Measurements from ENCODE around the gene CWC27.

CWC27 gene, protein sequence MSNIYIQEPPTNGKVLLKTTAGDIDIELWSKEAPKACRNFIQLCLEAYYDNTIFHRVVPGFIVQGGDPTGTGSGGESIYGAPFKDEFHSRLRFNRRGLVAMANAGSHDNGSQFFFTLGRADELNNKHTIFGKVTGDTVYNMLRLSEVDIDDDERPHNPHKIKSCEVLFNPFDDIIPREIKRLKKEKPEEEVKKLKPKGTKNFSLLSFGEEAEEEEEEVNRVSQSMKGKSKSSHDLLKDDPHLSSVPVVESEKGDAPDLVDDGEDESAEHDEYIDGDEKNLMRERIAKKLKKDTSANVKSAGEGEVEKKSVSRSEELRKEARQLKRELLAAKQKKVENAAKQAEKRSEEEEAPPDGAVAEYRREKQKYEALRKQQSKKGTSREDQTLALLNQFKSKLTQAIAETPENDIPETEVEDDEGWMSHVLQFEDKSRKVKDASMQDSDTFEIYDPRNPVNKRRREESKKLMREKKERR

DNA sequence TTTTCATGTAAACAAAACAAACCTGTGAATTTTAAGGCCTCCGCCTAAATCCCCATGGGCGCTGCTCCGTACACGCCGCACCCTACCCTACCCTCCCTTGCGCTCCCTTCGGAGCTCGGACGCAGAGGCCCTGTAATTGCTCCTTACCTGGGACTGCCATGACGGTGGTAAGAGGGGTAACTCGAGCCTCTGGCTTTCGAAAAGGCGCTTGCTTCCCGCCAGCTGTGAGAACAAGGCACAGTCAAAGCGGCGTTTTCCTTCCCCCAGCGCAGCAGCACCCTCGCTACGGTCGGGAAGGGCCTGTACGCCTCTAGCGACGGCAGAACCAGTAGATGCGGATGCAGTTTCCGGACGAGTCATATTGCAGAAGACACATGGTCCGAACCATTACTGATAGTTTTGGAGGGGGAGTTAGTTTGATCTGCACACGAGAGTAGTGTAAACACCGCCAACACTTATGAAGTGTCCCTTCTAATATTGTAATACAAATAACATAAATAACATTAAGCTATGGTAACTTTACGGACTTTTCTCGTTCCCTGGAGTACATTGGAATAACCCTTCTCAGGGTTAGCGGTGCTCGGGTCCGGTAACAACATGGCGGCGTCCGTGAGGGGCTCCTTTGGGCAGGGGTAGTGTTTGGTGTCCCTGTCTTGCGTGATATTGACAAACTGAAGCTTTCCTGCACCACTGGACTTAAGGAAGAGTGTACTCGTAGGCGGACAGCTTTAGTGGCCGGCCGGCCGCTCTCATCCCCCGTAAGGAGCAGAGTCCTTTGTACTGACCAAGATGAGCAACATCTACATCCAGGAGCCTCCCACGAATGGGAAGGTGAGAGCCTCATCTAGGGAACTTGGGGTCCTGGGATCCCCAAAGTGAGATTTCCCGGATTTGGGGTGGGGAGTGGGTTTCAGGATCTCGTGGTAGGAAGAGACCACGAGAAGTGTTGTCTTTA is at the start of gene CWC27, which contains the start of gene SREK1IP1:
Gene CWC27, plus strand, starts transcription at position 573 of the 955 bp plus-strand sequence. Its CDS starts 217 bp downstream, at position 790.
Gene SREK1IP1, minus strand, starts transcription at position 334 of the 955 bp plus-strand sequence. Its CDS starts 174 bp downstream, at position 160.
- TF ChIP-seq GATA3 (IDR thresholded peaks at IDR 0.05; ENCODE audit: low read depth, low read length) (no peak), GATA2 (IDR thresholded peaks at IDR 0.05; ENCODE audit: low read depth, low read length) (no peak)

GRCh38 chr5:64722588-64722987 is 46.1 kb upstream of the CWC27 start:
- no peak for TF ChIP-seq GATA3 (IDR thresholded peaks at IDR 0.05; ENCODE audit: low read depth, low read length)
- no peak for TF ChIP-seq GATA2 (IDR thresholded peaks at IDR 0.05; ENCODE audit: low read depth, low read length)

DNA sequence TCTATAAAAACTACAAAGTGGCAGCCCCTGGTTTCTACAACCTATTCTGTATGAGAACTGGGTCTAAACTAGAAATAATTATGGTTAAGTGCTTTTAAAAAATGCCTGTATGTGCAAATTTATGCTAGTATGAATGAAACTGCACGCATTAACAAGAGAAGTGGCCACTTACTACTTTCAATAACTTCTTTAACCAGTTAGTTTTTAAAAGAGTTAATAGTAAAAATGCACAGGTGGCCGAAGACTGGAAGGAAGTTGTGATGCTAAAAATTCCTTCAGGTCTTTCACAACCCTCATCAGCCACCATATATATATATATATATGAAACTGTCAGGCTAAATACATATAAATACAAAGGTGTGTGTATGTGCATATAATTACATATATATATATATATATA is 41.6 kb upstream of the CWC27 start:
- TF ChIP-seq GATA2 (IDR thresholded peaks at IDR 0.05; ENCODE audit: low read depth, low read length): no peak
- TF ChIP-seq GATA3 (IDR thresholded peaks at IDR 0.05; ENCODE audit: low read depth, low read length): no peak

- TF ChIP-seq GATA3 (IDR thresholded peaks at IDR 0.05; ENCODE audit: low read depth, low read length) (no peak), GATA2 (IDR thresholded peaks at IDR 0.05; ENCODE audit: low read depth, low read length) (no peak)
Measured at GRCh38 chr5:64742411-64742810, 26.3 kb upstream of the CWC27 start.

DNA sequence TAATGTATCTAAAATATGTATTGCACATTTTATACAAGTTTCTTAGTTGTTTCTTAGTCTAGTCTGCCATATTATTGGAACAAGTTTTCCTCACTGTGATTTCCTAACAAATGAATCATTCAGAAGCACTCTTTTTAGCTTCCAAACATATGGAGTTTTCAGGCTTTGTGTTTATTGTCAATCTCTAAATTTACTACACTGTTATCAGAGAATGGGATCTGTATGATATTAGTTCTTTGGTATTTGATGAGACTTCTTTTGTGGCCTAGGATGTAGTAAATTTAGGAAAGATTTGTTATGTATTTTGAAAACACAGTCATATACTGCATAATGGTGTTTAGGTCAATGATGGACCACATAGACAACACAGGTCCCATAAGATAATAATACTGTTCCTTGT is 25.9 kb upstream of the CWC27 start:
- TF ChIP-seq GATA3 (IDR thresholded peaks at IDR 0.05; ENCODE audit: low read depth, low read length): no peak
- TF ChIP-seq GATA2 (IDR thresholded peaks at IDR 0.05; ENCODE audit: low read depth, low read length): no peak

DNA sequence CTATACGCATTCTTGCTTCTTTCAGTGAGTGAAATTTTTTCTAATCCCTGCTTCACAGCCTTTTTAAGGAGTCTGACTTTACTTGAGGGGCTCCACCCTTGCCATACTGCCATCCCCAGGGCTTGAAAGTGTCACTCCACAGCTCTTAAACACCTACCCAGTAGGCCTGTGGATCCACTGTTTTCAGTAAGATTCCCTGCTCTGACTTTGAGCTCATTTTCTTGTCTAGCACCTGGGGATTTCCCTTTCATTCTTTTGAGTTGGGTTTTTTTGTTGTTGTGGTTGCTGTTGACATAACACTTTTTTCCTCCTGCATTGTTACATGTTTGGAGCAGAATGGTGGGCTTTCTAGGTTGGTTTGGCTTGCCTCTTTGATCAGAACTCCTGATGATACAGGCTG is 23.8 kb upstream of the CWC27 start:
- no peak for TF ChIP-seq GATA2 (IDR thresholded peaks at IDR 0.05; ENCODE audit: low read depth, low read length)
- TF ChIP-seq GATA3 (IDR thresholded peaks at IDR 0.05; ENCODE audit: low read depth, low read length): no peak

DNA sequence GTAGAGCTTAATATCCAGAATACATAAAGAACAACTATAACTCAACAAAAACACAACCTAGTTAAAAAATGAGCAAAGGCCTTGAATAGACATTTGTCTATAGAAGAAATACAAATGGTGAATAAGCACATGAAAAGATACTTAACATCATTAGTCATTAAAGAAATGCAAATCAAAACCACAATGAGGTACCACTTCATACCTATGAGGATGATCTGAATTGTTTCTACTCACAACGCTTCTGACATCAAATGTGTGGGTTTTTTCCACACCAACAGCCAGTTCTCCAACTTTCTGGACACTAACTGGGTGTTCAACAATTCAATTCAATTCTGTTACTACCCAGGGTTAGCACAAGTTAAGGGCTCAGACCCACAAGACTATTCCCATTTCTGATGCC is 22.3 kb upstream of the CWC27 start:
- no peak for TF ChIP-seq GATA3 (IDR thresholded peaks at IDR 0.05; ENCODE audit: low read depth, low read length)
- TF ChIP-seq GATA2 (IDR thresholded peaks at IDR 0.05; ENCODE audit: low read depth, low read length): no peak

- TF ChIP-seq GATA2 (IDR thresholded peaks at IDR 0.05; ENCODE audit: low read depth, low read length) (no peak), GATA3 (IDR thresholded peaks at IDR 0.05; ENCODE audit: low read depth, low read length) (no peak)
Measured at GRCh38 chr5:64749385-64749784, 19.3 kb upstream of the CWC27 start.

DNA sequence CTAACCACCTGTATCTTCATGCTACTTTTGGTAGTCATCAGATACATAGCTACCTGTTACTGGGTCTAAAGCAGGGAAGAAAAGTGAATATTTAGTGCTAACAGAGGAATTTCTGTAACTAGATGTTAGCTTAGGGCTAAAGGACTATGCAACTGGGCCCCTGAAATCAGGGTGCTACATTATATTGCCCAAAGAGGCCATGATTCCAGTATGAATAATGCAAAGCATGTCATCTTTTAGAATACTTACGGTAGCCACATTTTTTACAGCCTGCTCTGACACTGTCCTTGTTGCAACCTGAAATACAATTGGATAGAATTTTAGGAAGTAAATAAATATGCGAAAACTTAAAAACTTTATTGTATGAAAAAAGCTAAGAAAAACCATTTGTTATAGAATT is 14.7 kb upstream of the CWC27 start:
- no peak for TF ChIP-seq GATA2 (IDR thresholded peaks at IDR 0.05; ENCODE audit: low read depth, low read length)
- no peak for TF ChIP-seq GATA3 (IDR thresholded peaks at IDR 0.05; ENCODE audit: low read depth, low read length)

- TF ChIP-seq GATA2 (IDR thresholded peaks at IDR 0.05; ENCODE audit: low read depth, low read length) (no peak), GATA3 (IDR thresholded peaks at IDR 0.05; ENCODE audit: low read depth, low read length) (no peak)
Measured at GRCh38 chr5:64758901-64759300, 9.8 kb upstream of the CWC27 start.

DNA sequence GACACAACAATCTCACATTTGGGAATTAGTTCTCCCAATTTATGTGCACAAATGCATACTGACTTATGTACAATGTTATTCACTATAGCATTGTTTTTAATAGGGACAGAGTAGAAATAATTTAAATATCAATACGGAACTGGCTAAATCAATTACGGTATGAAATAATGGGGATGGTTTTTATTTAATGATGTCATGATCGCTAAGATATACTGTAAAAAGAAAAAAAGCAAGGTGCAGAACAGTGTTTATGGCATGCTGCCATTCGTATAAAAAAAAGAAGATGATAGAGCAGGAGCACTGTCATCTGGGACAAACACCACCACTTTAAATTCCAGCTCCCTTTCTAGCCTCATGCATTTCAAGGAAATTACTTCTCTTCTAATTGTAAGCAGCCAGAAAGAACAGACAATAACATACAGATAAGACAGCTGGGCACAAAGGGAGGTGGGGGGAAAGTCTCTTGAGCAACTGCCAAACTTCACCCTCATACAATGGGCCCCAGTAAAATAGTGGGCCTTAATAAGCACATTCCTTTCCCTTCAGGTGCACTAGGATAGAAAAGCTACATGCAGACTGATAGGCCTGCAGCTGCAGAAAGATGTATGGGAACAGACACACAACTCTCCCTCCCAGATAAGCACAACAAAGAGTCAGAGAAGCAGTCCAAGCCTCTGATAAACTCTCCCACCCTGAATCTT is 8.6 kb upstream of the CWC27 start:
- TF ChIP-seq GATA2 (IDR thresholded peaks at IDR 0.05; ENCODE audit: low read depth, low read length) (no peak), GATA3 (IDR thresholded peaks at IDR 0.05; ENCODE audit: low read depth, low read length) (no peak)

DNA sequence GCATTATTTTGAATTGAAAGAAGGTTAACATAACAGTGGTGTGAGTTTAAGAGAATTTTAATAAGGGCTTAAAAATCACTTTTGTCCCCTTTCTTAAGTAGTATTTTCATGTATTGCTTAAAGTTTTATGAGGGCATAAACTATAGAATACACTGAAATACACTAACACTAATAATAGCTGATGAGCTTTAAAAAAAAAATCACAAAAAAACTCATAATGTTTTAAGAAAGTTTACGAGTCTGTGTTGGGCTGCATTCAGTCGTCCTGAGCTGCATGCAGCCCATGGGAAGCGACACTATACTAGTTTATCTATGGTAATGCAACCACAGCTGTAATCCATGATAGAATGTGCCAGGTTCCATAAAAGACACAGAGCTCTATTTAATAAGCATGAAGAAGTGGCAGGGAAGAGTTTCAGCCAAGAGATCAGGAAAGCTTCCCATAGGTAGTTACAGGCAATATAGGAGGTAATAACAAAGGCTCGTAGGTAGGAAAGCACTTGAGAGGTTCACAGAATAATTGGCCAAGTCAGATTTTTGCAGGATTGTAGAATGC is 4.7 kb upstream of the CWC27 start:
- TF ChIP-seq GATA2 (IDR thresholded peaks at IDR 0.05; ENCODE audit: low read depth, low read length): no peak
- no peak for TF ChIP-seq GATA3 (IDR thresholded peaks at IDR 0.05; ENCODE audit: low read depth, low read length)

DNA sequence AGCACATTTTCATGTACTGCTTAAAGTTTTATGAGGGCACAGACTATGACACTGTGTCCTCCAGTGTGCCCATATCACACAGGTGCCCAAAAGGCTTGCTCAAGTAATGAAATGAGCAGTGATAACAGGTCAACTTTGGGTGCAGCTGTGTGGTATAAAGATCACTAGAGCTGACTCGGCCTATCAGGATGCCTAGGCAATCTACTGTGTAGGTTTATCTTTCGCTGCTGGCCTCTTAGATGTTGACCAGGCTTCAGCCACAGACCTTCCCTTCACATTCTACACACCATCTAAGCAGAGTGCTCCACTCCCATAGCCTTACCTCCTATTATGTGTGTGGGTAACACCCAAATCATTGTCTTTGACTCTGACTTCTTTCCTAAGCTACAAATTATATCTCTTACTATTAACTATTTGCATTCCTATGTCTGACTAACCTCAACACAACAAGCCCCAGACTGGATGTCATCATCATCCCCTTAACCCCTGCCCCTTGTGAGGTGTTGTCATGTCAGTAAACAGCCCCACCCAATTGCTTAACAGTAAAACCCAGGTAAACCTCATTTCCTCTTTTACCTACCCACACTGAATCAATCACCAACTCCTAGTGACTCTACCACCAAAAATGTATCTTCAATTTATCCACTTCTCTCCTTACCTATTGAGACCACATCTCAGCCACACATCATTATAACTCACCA is 2.8 kb upstream of the CWC27 start:
- no peak for TF ChIP-seq GATA3 (IDR thresholded peaks at IDR 0.05; ENCODE audit: low read depth, low read length)
- no peak for TF ChIP-seq GATA2 (IDR thresholded peaks at IDR 0.05; ENCODE audit: low read depth, low read length)

All from SH-SY5Y (cell line).